AG04450 (cell line): ENCODE measurements around the gene MOK. TPM values are rescaled to one million over a fixed set of nuclear protein-coding genes. Genes with fewer than 3 reads are reported as not detected.

ENCODE experiments used
- CTCF ChIA-PET: fragments of 300-600, 350-600 bp; formaldehyde crosslinking; extraction: SDS; loops from one replicate; lab custom pipeline; 2022; ENCODE audit warnings: antibody characterized with exemption, inconsistent platforms; lab: Charles Lee
- POLR2A ChIA-PET: fragments of 350-600 bp; formaldehyde crosslinking; extraction: SDS; loops from one replicate; lab custom pipeline; 2021; ENCODE audit warnings: antibody characterized with exemption, inconsistent platforms; lab: Yijun Ruan, JAX
- DNase-seq: peaks from one replicate; pipeline ENCODE4 v3.0.0-alpha.2; 2011; ENCODE audit warnings: low read depth, low spot score
- H3K27ac ChIP-seq: one replicate; pipeline ENCODE4 v1.5.1; 2012; ENCODE audit warnings: low read depth, low read length, control low read depth
- H3K27me3 ChIP-seq: one replicate; pipeline ENCODE4 v1.6.0; 2012; ENCODE audit warnings: low read length; ENCODE audit not compliant: control insufficient read depth, insufficient read depth
- H3K4me3 ChIP-seq: 2 replicates; pipeline ENCODE4 v1.5.1; 2011; ENCODE audit warnings: mild to moderate bottlenecking, low read depth, low read length, control low read depth
- H3K9me3 ChIP-seq: 2 replicates; pipeline ENCODE4 v1.5.1; 2012; ENCODE audit warnings: low read length; ENCODE audit not compliant: control insufficient read depth, insufficient read depth
- CTCF ChIP-seq: IDR thresholded peaks from 2 replicates; pipeline ENCODE4 v1.5.1; 2011; ENCODE audit warnings: low read depth, low read length, control low read depth, inconsistent platforms
- polyA plus RNA-seq: library from polyadenylated mRNA; depleted of rRNA; stranded (reverse); fragments of >200 nt; gene quantifications from 2 replicates; pipeline ENCODE4 v1.2.3, GENCODE V29; 2011

MOK gene
- polyA plus RNA-seq, 1 experiment = 12.6 TPM

GRCh38 chr14:102209224-102209966 lies 95.6 kb downstream of the MOK start:
- peak; percentile 36 for TF ChIP-seq CTCF
- POLR2A ChIA-PET = no interaction called here
- H3K27me3 ChIP-seq = no peaks in the 10 kb centered on the region
- H3K4me3 ChIP-seq = no peak overlapping the region
- H3K27ac ChIP-seq = no peak overlapping the region
- H3K9me3 ChIP-seq = no peaks in the 10 kb centered on the region; the same call in 1 of the 2 replicates
- CTCF ChIA-PET = no interaction called here
- no peak for DNase-seq

DNA sequence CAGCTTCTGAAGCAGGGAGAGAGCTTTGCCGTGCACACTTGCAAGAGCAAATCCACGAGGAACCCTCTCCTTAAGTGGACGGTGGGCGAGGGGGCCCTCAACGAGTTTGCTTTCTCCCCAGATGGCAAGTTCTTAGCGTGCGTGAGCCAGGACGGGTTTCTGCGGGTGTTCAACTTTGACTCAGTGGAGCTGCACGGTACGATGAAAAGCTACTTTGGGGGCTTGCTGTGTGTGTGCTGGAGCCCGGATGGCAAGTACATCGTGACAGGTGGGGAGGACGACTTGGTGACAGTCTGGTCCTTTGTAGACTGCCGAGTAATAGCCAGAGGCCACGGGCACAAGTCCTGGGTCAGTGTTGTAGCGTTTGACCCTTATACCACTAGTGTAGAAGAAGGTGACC lies 96.2 kb downstream of the MOK start:
- Histone ChIP-seq H3K27me3 (no peaks in the 10 kb centered on the region), H3K27ac (no peak overlapping the region), H3K4me3 (no peak overlapping the region), H3K9me3 (no peaks in the 10 kb centered on the region; the same call in 1 of the 2 replicates)
- TF ChIP-seq CTCF = no peak
- ChIA-PET CTCF (no interaction called here), POLR2A (no interaction called here)
- DNase-seq = no peak

- CTCF ChIA-PET = no interaction called here
- no peak overlapping the region for H3K4me3 ChIP-seq
- DNase-seq = no peak
- POLR2A ChIA-PET = no interaction called here
- TF ChIP-seq CTCF = no peak
- H3K27me3 ChIP-seq = no peaks in the 10 kb centered on the region
- H3K27ac ChIP-seq = no peak overlapping the region
- no peaks in the 10 kb centered on the region; the same call in 1 of the 2 replicates for H3K9me3 ChIP-seq
Observed at GRCh38 chr14:102207831-102208365, 97.1 kb downstream of the MOK start.

DNA sequence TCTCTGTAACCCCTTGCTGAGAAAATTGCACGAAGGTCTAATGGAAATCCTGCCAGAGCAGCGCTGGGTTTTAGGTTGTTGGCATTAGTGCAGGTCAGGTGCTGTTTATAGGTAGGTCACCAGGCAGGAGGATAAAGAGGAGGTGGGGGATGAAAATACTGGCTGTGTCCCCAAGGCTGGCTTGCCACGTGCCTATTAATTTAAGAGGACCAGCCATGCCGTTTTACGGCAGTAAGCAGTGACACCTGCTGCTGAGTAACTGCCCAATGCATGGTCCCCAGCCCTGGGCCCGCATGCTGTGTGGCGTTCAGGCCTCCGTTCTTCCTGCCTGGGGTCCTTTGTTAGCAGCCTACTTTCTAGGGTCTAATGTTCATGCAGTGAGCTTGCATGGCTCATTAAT lies 98.0 kb downstream of the MOK start:
- POLR2A ChIA-PET = no interaction called here
- H3K4me3 ChIP-seq = no peak overlapping the region
- CTCF ChIA-PET = no interaction called here
- no peaks in the 10 kb centered on the region; the same call in 1 of the 2 replicates for H3K9me3 ChIP-seq
- H3K27me3 ChIP-seq = no peaks in the 10 kb centered on the region
- no peak for TF ChIP-seq CTCF
- no peak for DNase-seq
- no peak overlapping the region for H3K27ac ChIP-seq

DNA sequence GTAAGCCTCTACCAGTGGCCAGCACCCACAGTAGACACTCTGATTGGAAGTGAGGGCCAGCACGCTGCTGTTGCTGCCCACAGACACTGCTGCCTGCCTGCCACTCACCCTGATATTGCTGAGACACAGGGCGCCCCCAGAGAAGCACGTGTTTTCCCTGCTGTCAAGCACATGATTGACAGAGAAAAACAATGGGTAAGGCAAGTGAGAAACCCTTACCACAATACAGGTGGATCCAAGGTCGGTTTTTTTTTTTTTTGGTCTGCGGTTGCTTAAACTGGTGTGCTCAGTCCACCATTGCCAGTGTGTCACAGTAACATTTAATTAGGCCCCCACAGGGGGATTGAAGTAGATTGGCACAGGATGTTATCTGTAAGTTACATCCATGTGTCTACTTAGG lies 99.4 kb downstream of the MOK start:
- ChIA-PET CTCF (no interaction called here), POLR2A (interaction anchor here (0.5 kb wide), 1 partner anchor 18 kb away, joined by 4 read pairs; no protein-coding TSS in a partner anchor)
- H3K9me3 ChIP-seq = no peaks in the 10 kb centered on the region
- DNase-seq = no peak
- H3K4me3 ChIP-seq = no peak overlapping the region
- H3K27me3 ChIP-seq = no peaks in the 10 kb centered on the region
- no peak for TF ChIP-seq CTCF
- no peak overlapping the region for H3K27ac ChIP-seq
